Heart left ventricle (tissue), 16 donors: ENCODE data around the gene UACA. TPM values are rescaled to one million over a fixed set of nuclear protein-coding genes. Genes with fewer than 3 reads are reported as not detected.
A peak's percentile ranks its signal among the peaks of the same experiment; 100 is the strongest.

Experiments
- ATAC-seq, 4 donors: fragments of 200-7000 bp; cut with Tn5 transposase; one replicate each; pipeline ENCODE4 v1.9.1; 2020 to 2022; ENCODE audit warnings: moderate library complexity in 4 of 4, mild to moderate bottlenecking in 3 of 4, moderate number of reproducible peaks in 1 of 4
- DNase-seq, 5 donors: peaks; one replicate each; pipeline ENCODE4 v3.0.0-alpha.2; 2020
- H3K27ac ChIP-seq, 12 donors: fragments of 200-600 bp; sonication (generic) in 4 of 12; one replicate each; pipeline versions ENCODE4 v1.5.0 to v1.8.0; 2016 to 2022; ENCODE audit warnings: mild to moderate bottlenecking in 2 of 12
- H3K27me3 ChIP-seq, 9 donors: fragments of 200-600 bp; sonication (generic) in 2 of 9; one replicate each; pipeline versions ENCODE4 v1.5.1 to v1.8.0; 2016 to 2022; ENCODE audit warnings: mild to moderate bottlenecking in 3 of 9
- H3K36me3 ChIP-seq, 9 donors: fragments of 200-600 bp; sonication (generic) in 2 of 9; one replicate each; pipeline versions ENCODE4 v1.5.0 to v1.8.0; 2018 to 2022; ENCODE audit warnings: mild to moderate bottlenecking in 2 of 9
- H3K4me1 ChIP-seq, 12 donors: fragments of 200-600 bp; sonication (generic) in 4 of 12; one replicate each; pipeline versions ENCODE4 v1.5.0 to v1.8.0; 2016 to 2022; ENCODE audit warnings: mild to moderate bottlenecking in 3 of 12
- H3K4me3 ChIP-seq, 12 donors: fragments of 200-600 bp; sonication (generic) in 4 of 12; one replicate each; pipeline versions ENCODE4 v1.5.0 to v1.8.0; 2017 to 2022; ENCODE audit warnings: mild to moderate bottlenecking in 9 of 12, moderate library complexity in 4 of 12
- H3K9me3 ChIP-seq, 12 donors: fragments of 200-600 bp; sonication (generic) in 4 of 12; one replicate each; pipeline versions ENCODE4 v1.5.0 to v1.8.0; 2016 to 2022; ENCODE audit warnings: mild to moderate bottlenecking in 1 of 12
- POLR2A ChIP-seq, 2 donors: fragments of 450-650 bp; IDR thresholded peaks; one replicate each; pipeline ENCODE4 v1.6.1; 2017; ENCODE audit warnings: antibody characterized with exemption in 2 of 2, mild to moderate bottlenecking in 2 of 2, moderate library complexity in 2 of 2
- WGBS, 4 donors: extraction: QIAGEN DNeasy Blood & Tissue Kit in 2 of 4; methylation state at CpG; one replicate each; pipeline versions ENCODE4 v1.1.5 to v1.1.7; 2013 to 2018; 5-methylcytosine and 5-hydroxymethylcytosine counted together
- intact Hi-C, 10 donors: fragments of 100-400 bp; cut with DNase I; formaldehyde crosslinking; loops; one replicate each; pipeline versions ENCODE4 v1.11.1 to v1.14.2; 2022
- polyA plus RNA-seq, 2 donors: library from polyadenylated mRNA; stranded (reverse); fragments of 200-250 nt; gene quantifications; one replicate each; pipeline ENCODE4 v1.2.3, GENCODE V29; 2013
- total RNA-seq, 9 donors: library from RNA; depleted of rRNA in 2 of 9; stranded (reverse); fragments of >200 nt in 2 of 9; fragmentation: NEBNext Ultra II Directional in 3 of 9; extraction: Animal tissue kit (Norgen Biotek cat#: 25700) in 3 of 9; gene quantifications; one replicate each; pipeline versions ENCODE4 v1.1.0 to v1.2.4, GENCODE V29; 2016 to 2023
- TF ChIP-seq, protein P1 (sequence below), 12 donors: fragments of 200-600 bp; sonication (generic) in 4 of 12; IDR thresholded peaks; one replicate each; pipeline versions ENCODE4 v1.5.0 to v1.8.0; 2018 to 2022; ENCODE audit warnings: antibody characterized with exemption in 12 of 12, mild to moderate bottlenecking in 5 of 12
- donor health status: ischemic (EF 13 %, LVEDD 7.1; RV severe dilation, severe dysfunction).
- donor health status: healthy with polysubstance abuse.
- donor health status: DM: no; HTN: yes; CAD: no.
- donor health status: DM: no; HTN: no; CAD: no.
- donor health status: ischemic (EF 25% LVEDD 6.9; RV normal size, moderate dysfunction).
- donor health status: ischemic (EF 25% LVEDD 5.7; RV mildly dilated, moderate dysfunction).
- donor health status: healthy.
- donor health status: DM: yes; HTN: yes; CAD: no.
- donor health status: ischemic (EF 35%, LVEDD 5.7; RV mildly dilated, moderate dysfunction).
- donor health status: nonischemic (EF 11% LVEDD 7.7; RV severe dilation, severe dysfunction).
- donor health status: DM: yes; HTN: yes; CAD: no.
- donor health status: PGD.
- donor health status: ischemic (EF 29% LVEDD 5.4; RV normal size, mild dysfunction).
- donor health status: nonischemic (EF 23%, LVEDD 6.1; RV moderate dilation, normal function).

Gene UACA
- total and polyA plus RNA-seq, 11 donors = 10.7 to 57.1 (median 49.0) TPM

- Histone ChIP-seq H3K27ac (peak overlapping the region in 7 of 12 donors; percentile 2 to 58 (median 39)), H3K4me1 (peaks cover 5 to 80% (median 65%) of the 10 kb centered on the region in 12 donors), H3K9me3 (no peaks in the 10 kb centered on the region), H3K27me3 (no peaks in the 10 kb centered on the region), H3K4me3 (peak overlapping the region in 1 of 12 donors; percentile 27), H3K36me3 (peaks cover 0 to 7% (median 0%) of the 10 kb centered on the region in 9 donors)
- no peak for TF ChIP-seq POLR2A (IDR thresholded peaks at IDR 0.05)
- TF ChIP-seq, protein P1, sequence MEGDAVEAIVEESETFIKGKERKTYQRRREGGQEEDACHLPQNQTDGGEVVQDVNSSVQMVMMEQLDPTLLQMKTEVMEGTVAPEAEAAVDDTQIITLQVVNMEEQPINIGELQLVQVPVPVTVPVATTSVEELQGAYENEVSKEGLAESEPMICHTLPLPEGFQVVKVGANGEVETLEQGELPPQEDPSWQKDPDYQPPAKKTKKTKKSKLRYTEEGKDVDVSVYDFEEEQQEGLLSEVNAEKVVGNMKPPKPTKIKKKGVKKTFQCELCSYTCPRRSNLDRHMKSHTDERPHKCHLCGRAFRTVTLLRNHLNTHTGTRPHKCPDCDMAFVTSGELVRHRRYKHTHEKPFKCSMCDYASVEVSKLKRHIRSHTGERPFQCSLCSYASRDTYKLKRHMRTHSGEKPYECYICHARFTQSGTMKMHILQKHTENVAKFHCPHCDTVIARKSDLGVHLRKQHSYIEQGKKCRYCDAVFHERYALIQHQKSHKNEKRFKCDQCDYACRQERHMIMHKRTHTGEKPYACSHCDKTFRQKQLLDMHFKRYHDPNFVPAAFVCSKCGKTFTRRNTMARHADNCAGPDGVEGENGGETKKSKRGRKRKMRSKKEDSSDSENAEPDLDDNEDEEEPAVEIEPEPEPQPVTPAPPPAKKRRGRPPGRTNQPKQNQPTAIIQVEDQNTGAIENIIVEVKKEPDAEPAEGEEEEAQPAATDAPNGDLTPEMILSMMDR (IDR thresholded peaks at IDR 0.05) = no peak
- 32 to 50% (median 47%) methylated on average over 1 of the region's 1 CpG for WGBS, 4 donors
- intact Hi-C loops = no loop called here
- no peak for DNase-seq
- peak in 2 of 4 donors; percentile 45 to 69 for ATAC-seq
Measured at GRCh38 chr15:70757627-70758026, 5.7 kb downstream of the UACA start.

GRCh38 chr15:70754862-70755261, 8.5 kb downstream of the UACA start:
- 46 to 57% (median 46%) methylated on average over 2 of the region's 2 CpGs for WGBS, 4 donors
- peaks cover 0 to 7% (median 0%) of the 10 kb centered on the region in 9 donors for H3K36me3 ChIP-seq

GRCh38 chr15:70753101-70753829, 10.1 kb downstream of the UACA start:
- Histone ChIP-seq H3K9me3 (no peaks in the 10 kb centered on the region), H3K36me3 (no peaks in the 10 kb centered on the region), H3K27ac (peak overlapping the region in 8 of 12 donors; percentile 8 to 85 (median 18)), H3K27me3 (no peaks in the 10 kb centered on the region), H3K4me3 (no peak overlapping the region), H3K4me1 (peaks cover 16 to 90% (median 67%) of the 10 kb centered on the region in 12 donors)
- intact Hi-C loops = no loop called here
- ATAC-seq = no peak
- no peak for DNase-seq
- 53 to 64% (median 56%) methylated on average over 4 of the region's 4 CpGs for whole genome bisulfite sequencing, 4 donors
- TF ChIP-seq POLR2A (IDR thresholded peaks at IDR 0.05) = no peak
- TF ChIP-seq, protein P1 (IDR thresholded peaks at IDR 0.05) = no peak

More at GRCh38 chr15:70754862-70755261, 8.5 kb downstream of the UACA start:
- ATAC-seq (no peak), DNase-seq (no peak)
- peaks cover 16 to 93% (median 68%) of the 10 kb centered on the region in 12 donors for H3K4me1 ChIP-seq
- TF ChIP-seq POLR2A (IDR thresholded peaks at IDR 0.05) = no peak
- TF ChIP-seq, protein P1 (IDR thresholded peaks at IDR 0.05) = no peak
- no peaks in the 10 kb centered on the region for H3K9me3 ChIP-seq
- intact Hi-C loops = no loop called here
- H3K27ac ChIP-seq = no peak overlapping the region
- H3K4me3 ChIP-seq = no peak overlapping the region
- H3K27me3 ChIP-seq = no peaks in the 10 kb centered on the region

DNA sequence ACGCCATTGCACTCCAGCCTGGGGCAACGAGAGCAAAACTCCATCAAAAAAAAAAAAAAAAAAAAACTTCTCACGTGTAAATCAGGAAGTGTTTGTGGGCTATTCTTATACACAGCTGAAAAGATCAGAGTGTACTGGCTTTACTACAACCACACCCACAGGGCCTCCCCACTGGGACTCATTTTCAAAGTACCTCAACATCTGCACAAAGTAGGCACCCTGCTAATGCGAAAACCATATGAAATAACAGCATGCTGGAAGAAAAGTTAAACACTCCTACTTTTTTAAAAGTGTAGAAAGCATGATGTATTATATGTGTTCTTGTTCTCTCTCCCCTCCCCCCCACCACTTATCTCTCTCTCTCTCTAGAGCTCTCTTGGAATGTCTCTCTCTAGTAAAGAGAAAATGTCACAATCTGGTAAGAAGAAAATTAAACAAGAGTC, 11.1 kb downstream of the UACA start:
- H3K4me1 ChIP-seq = peaks cover 16 to 85% (median 62%) of the 10 kb centered on the region in 12 donors
- intact Hi-C loops = no loop called here
- DNase-seq = peak in 4 of 5 donors; percentile 59 to 83 (median 73)

More for the DNA sequence above, 11.1 kb downstream of the UACA start:
- ATAC-seq = peak; percentile 91 to 97 (median 92)
- 25 to 41% (median 31%) methylated on average over 4 of the region's 4 CpGs for WGBS, 4 donors
- Histone ChIP-seq H3K4me3 (no peak overlapping the region), H3K36me3 (no peaks in the 10 kb centered on the region), H3K27me3 (no peaks in the 10 kb centered on the region), H3K9me3 (no peaks in the 10 kb centered on the region), H3K27ac (peak overlapping the region; percentile 27 to 85 (median 72))
- no peak for TF ChIP-seq POLR2A (IDR thresholded peaks at IDR 0.05)
- TF ChIP-seq, protein P1 (IDR thresholded peaks at IDR 0.05) = no peak
